ENCODE results near the gene HOXA1. TPM values are rescaled to one million over a fixed set of nuclear protein-coding genes. Genes with fewer than 3 reads are reported as not detected.

Gene HOXA1
- total RNA-seq, 1 experiment from 2014 or later = 8.8 TPM

- ChIA-PET POLR2A (no interaction called here), CTCF (no interaction called here)
- ATAC-seq (peak; percentile 39; the same call in 1 of the 2 replicates), DNase-seq (ENCODE audit: low read depth, low spot score) (no peak)
- H3K4me3 ChIP-seq (ENCODE audit: low read depth in 2 of 2, low read length in 2 of 2) = no peak overlapping the region
- H3K9me3 ChIP-seq (ENCODE audit: control insufficient read depth, insufficient read depth, low read depth, low read length) = no peaks in the 10 kb centered on the region
- TF ChIP-seq TCF7L2 (IDR thresholded peaks at IDR 0.05; ENCODE audit: low read depth, low read length) (no peak), SIN3A (IDR thresholded peaks at IDR 0.05; ENCODE audit: borderline replicate concordance, insufficient read depth, low read depth, low read length) (no peak), REST (IDR thresholded peaks at IDR 0.05; ENCODE audit: insufficient read depth in 1 of 2, low read depth in 2 of 2, low read length in 1 of 2) (no peak), POLR2AphosphoS5 (IDR thresholded peaks at IDR 0.05; ENCODE audit: low read depth, low read length) (no peak), CTCF (IDR thresholded peaks at IDR 0.05) (no peak)
- intact Hi-C loops (cut with micrococcal nuclease; ENCODE audit: unreplicated experiment) = no loop called here
- no TSS peak for BruUV-seq (replicated peaks)
- in situ Hi-C loops (cut with HindIII; ENCODE audit: low pct_unique_long_range_greater_than_20kb, low sequenced_read_pairs) = no loop called here
- H3K36me3 ChIP-seq (ENCODE audit: control insufficient read depth, insufficient read depth, low read length) = no peaks in the 10 kb centered on the region
- no peaks in the 10 kb centered on the region for H3K27me3 ChIP-seq (ENCODE audit: control insufficient read depth, insufficient read depth, low read length)
- peaks cover 18% of the 10 kb centered on the region for H3K4me1 ChIP-seq (ENCODE audit: control insufficient read depth, insufficient read depth, low read length)
- no peak overlapping the region for H3K27ac ChIP-seq (ENCODE audit: low read length)
Observed at GRCh38 chr7:27065709-27066108, 30.1 kb downstream of the HOXA1 start.

- no peak for ATAC-seq
- intact Hi-C loops (cut with micrococcal nuclease; ENCODE audit: unreplicated experiment) = no loop called here
- CTCF ChIA-PET = interaction anchor here (0.7 kb wide), 1 partner anchor 36 kb away, joined by 6 read pairs; no protein-coding TSS in a partner anchor
Observed at GRCh38 chr7:27064661-27065060, 31.1 kb downstream of the HOXA1 start.

More at GRCh38 chr7:27064661-27065060, 31.1 kb downstream of the HOXA1 start:
- Histone ChIP-seq H3K27ac (ENCODE audit: low read length) (peak overlapping the region; percentile 32; the same call in 1 of the 2 replicates), H3K4me1 (ENCODE audit: control insufficient read depth, insufficient read depth, low read length) (peaks cover 18% of the 10 kb centered on the region), H3K27me3 (ENCODE audit: control insufficient read depth, insufficient read depth, low read length) (no peaks in the 10 kb centered on the region), H3K9me3 (ENCODE audit: control insufficient read depth, insufficient read depth, low read depth, low read length) (no peaks in the 10 kb centered on the region), H3K36me3 (ENCODE audit: control insufficient read depth, insufficient read depth, low read length) (no peaks in the 10 kb centered on the region), H3K4me3 (ENCODE audit: low read depth in 2 of 2, low read length in 2 of 2) (no peak overlapping the region)
- POLR2A ChIA-PET = interaction anchor here (0.6 kb wide), 1 partner anchor 23 kb away, joined by 4 read pairs; no protein-coding TSS in a partner anchor
- in situ Hi-C loops (cut with HindIII; ENCODE audit: low pct_unique_long_range_greater_than_20kb, low sequenced_read_pairs) = no loop called here
- BruUV-seq (replicated peaks) = no TSS peak
- DNase-seq (ENCODE audit: low read depth, low spot score) = no peak
- TF ChIP-seq REST (IDR thresholded peaks at IDR 0.05; ENCODE audit: insufficient read depth in 1 of 2, low read depth in 2 of 2, low read length in 1 of 2) = no peak
- TF ChIP-seq SIN3A (IDR thresholded peaks at IDR 0.05; ENCODE audit: borderline replicate concordance, insufficient read depth, low read depth, low read length) = no peak
- TF ChIP-seq CTCF (IDR thresholded peaks at IDR 0.05) = no peak
- no peak for TF ChIP-seq TCF7L2 (IDR thresholded peaks at IDR 0.05; ENCODE audit: low read depth, low read length)
- TF ChIP-seq POLR2AphosphoS5 (IDR thresholded peaks at IDR 0.05; ENCODE audit: low read depth, low read length) = no peak
